Fibroblast of lung (primary cell): ENCODE measurements around the gene FRMD6.

Experiments used
- EZH2 ChIP-seq: IDR thresholded peaks from 2 replicates; pipeline ENCODE4 v1.5.1; 2012; ENCODE audit warnings: low read length, control low read depth, mild to moderate bottlenecking; ENCODE audit errors: missing control alignments
- TF ChIP-seq, protein P1 (sequence below), 2 donors: IDR thresholded peaks in 1 of 2; conservative IDR thresholded peaks in 1 of 2; 1 replicate in 1 of 2; 2 replicates in 1 of 2; pipeline ENCODE4 v1.5.1; 2011 to 2012; ENCODE audit warnings: low read length in 2 of 2, control low read depth in 1 of 2, inconsistent platforms in 1 of 2, low read depth in 1 of 2, mild to moderate bottlenecking in 1 of 2

DNA sequence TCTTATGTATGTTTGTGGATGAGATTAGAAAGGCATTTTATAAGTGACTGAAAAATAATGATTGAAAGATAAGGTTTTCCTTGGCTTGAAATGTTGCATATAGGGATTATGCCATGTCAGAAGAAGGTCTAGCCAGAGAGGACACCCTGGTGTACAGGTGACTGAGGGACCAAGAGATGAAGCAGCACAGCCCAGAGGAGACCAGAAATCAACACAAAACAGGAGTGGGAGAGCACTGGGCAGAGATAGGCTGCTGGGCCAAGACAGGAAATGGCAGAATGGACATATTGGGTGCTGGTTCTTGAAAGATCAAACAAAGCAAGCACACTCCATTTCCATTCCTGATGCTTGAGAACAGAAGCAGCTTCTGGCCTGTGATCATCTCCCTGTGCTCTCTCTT is 24.4 kb upstream of the FRMD6 start:
- TF ChIP-seq, protein P1, sequence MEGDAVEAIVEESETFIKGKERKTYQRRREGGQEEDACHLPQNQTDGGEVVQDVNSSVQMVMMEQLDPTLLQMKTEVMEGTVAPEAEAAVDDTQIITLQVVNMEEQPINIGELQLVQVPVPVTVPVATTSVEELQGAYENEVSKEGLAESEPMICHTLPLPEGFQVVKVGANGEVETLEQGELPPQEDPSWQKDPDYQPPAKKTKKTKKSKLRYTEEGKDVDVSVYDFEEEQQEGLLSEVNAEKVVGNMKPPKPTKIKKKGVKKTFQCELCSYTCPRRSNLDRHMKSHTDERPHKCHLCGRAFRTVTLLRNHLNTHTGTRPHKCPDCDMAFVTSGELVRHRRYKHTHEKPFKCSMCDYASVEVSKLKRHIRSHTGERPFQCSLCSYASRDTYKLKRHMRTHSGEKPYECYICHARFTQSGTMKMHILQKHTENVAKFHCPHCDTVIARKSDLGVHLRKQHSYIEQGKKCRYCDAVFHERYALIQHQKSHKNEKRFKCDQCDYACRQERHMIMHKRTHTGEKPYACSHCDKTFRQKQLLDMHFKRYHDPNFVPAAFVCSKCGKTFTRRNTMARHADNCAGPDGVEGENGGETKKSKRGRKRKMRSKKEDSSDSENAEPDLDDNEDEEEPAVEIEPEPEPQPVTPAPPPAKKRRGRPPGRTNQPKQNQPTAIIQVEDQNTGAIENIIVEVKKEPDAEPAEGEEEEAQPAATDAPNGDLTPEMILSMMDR (conservative IDR thresholded peaks at IDR 0.05 in 1 of 2, IDR thresholded peaks at IDR 0.05 in 1 of 2; ENCODE audit: low read depth in 1 of 2, low read length in 2 of 2): no peak
- no peak for TF ChIP-seq EZH2
